ENCODE data around the gene SLC12A5. TPM values are rescaled to one million over a fixed set of nuclear protein-coding genes. Genes with fewer than 3 reads are reported as not detected.
A peak's percentile ranks its signal among the peaks of the same experiment; 100 is the strongest.

The SLC12A5 gene
- total RNA-seq, 2 experiments from 2014 or later: 1.3 to 1.7 TPM

DNA sequence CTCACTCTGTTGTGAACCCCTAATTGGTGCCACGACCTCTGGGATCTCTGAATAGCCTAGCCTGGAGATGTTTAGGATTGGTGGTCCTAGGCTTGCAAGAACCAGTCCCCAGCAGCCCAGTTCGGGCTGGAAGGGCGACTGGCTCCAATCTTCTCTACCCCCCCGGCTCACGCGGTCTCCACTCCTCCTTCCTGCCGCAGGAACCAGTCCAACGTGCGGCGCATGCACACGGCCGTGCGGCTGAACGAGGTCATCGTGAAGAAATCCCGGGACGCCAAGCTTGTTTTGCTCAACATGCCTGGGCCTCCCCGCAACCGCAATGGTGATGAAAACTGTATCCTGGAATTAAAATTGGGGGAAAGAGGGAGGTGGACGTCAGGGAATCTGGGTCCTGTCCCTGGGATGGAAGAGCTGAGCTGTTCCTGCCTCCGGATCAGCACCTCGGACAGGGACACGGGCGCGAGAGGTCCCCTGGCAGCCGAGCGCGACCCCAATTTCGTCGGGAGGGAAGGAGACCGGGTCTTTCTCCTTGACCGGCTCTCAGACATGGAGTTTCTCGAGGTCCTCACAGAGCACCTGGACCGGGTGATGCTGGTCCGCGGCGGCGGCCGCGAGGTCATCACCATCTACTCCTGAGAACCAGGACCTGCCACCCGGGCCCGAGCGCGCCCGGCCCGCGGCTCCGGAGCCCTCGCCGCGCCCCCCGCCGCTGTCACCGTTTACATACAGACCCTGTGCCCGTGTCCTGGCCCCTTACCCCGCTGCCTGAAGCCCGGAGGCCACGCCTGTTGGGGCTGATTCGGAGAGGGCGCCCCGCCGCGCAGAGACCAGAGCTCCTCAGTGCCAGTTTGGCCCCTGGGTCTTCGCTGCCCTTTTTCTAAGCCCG is 28.2 kb downstream of the SLC12A5 start:
- H3K36me3 Mint-ChIP-seq (ENCODE audit: low read depth): peaks cover 28% of the 10 kb centered on the region
- no peak for ATAC-seq
- ChIA-PET CTCF (interaction anchor here (1.0 to 2.3 kb wide), 4 partner anchors 34 to 75 kb away, joined by 5 to 13 read pairs (median 7); no protein-coding TSS in a partner anchor), POLR2A (no interaction called here)
- H3K27me3 Mint-ChIP-seq (ENCODE audit: low read depth): peaks cover 28% of the 10 kb centered on the region
- peak; percentile 47 for DNase-seq
- no peaks in the 10 kb centered on the region for H3K9me3 Mint-ChIP-seq (ENCODE audit: insufficient read depth)
- no peak overlapping the region for H3K27ac Mint-ChIP-seq
- peaks cover 36% of the 10 kb centered on the region for H3K4me1 Mint-ChIP-seq (ENCODE audit: low read depth)
- H3K4me3 Mint-ChIP-seq: no peak overlapping the region

DNA sequence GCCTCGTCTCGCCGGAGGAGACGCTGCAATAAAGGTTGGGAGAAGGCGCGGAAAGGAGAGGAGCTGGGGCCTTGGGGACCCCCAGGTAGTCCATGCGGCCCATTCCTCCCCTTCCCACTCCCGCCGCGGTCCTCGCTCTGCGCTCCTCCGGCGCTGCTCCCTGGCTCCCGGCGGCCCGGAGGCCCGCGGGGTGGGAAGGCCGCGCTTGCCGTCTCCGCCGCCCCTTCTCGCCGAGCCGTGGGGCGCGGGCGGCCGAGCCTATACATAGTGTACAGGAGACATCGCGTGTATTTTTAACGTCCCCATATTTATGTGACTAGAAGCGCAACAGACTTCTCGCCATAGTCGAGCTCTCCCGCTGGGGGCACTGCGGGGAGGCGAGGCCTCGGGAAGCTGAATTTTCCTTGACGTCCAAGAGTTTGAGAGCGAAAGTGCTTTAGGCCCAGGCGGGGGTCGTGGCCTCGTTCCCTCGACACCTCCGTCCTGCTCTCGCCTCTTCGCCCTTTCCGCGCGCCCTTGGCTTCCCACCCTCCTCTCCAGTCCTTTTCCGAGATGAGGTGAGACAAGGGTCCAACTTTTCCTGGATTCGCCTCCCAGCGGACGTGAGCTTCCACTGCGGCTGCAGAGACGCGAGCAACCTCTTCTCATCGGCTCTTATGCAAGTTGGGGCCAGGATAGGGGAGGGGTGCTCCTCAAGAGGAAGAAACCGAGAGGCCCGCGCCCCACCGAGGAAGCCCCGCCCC is 29.0 kb downstream of the SLC12A5 start:
- no peak for ATAC-seq
- Mint-ChIP-seq H3K36me3 (ENCODE audit: low read depth) (peaks cover 36% of the 10 kb centered on the region), H3K4me3 (no peak overlapping the region), H3K27me3 (ENCODE audit: low read depth) (peaks cover 28% of the 10 kb centered on the region), H3K9me3 (ENCODE audit: insufficient read depth) (no peaks in the 10 kb centered on the region), H3K27ac (no peak overlapping the region), H3K4me1 (ENCODE audit: low read depth) (peaks cover 36% of the 10 kb centered on the region)
- ChIA-PET POLR2A (no interaction called here), CTCF (interaction anchor here (1.0 to 2.3 kb wide), 5 partner anchors 31 to 74 kb away, joined by 4 to 13 read pairs (median 7); no protein-coding TSS in a partner anchor)
- DNase-seq: no peak

DNA sequence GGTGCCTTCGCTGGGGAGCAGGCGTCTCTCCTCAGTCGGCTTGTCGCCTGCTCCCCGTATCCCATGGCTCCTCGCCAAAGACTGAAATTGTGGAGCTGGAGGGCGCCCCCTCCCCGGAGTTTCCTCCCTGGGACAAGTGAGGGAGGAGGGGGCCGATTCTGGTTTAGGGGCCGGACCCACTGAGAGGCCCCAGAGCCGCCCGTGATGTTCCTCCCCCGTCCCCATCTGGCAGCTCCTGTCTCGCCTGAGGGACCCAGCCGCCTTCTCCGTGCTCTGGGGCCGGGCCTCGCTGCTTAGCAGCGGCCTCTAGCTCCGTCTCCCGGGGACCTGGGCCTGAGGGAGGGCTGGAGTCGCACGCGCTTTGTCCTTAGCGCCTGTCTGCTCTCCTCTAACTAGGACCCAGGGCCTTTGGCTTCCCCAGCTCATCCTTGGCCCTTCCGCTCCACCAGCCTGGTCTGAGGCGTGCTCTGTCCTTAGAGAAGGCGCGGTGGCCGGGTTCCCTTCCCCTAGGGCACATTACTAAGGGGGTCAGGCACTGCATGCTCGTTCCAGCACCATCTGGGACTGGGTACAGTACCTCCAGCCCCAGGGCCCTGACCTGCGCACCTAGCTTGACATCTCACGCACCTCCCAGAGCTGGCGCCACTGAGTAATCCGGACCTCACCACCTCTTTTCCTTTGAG is 29.7 kb downstream of the SLC12A5 start:
- Mint-ChIP-seq H3K4me3 (no peak overlapping the region), H3K27me3 (ENCODE audit: low read depth) (peaks cover 28% of the 10 kb centered on the region), H3K36me3 (ENCODE audit: low read depth) (peaks cover 42% of the 10 kb centered on the region), H3K27ac (no peak overlapping the region), H3K9me3 (ENCODE audit: insufficient read depth) (no peaks in the 10 kb centered on the region), H3K4me1 (ENCODE audit: low read depth) (peaks cover 36% of the 10 kb centered on the region)
- ChIA-PET POLR2A (no interaction called here), CTCF (interaction anchor here (1.0 to 2.3 kb wide), 5 partner anchors 30 to 73 kb away, joined by 4 to 13 read pairs (median 7); no protein-coding TSS in a partner anchor)
- ATAC-seq (no peak), DNase-seq (no peak)

DNA sequence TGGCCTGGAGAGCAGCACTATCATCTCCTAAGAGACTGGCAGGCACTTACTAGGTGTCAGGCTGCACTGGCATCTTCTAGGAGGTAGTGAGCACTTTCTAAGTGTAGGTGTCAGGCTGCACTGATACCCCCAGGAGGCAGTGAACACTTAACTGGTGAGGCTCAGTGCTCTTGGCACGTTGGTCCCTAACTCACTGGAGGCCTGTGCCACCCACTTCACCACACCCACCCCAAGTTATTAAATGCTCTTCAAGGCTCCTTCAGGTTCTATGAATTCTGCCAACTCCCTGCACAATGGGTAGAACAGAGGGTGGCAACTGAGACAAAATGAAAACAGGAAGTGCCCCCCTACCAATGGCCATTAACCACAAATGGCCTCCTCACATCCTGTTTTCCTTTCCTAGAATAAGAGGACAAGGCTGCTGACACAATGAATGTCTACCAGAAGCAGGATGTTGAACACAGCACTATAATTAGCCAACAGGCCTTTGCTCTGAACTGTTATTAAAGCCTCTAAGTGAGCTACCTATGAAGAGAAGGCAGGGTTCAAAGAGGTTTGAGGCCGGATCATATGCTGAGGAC is 31.4 kb downstream of the SLC12A5 start:
- no peak overlapping the region for H3K4me3 Mint-ChIP-seq
- H3K27ac Mint-ChIP-seq: peak overlapping the region; percentile 18
- H3K4me1 Mint-ChIP-seq (ENCODE audit: low read depth): peaks cover 43% of the 10 kb centered on the region
- CTCF ChIA-PET: interaction anchor here (1.1 to 2.0 kb wide), 3 partner anchors 38 to 49 kb away, joined by 5 to 11 read pairs (median 5); no protein-coding TSS in a partner anchor
- H3K27me3 Mint-ChIP-seq (ENCODE audit: low read depth): peaks cover 22% of the 10 kb centered on the region
- no peaks in the 10 kb centered on the region for H3K9me3 Mint-ChIP-seq (ENCODE audit: insufficient read depth)
- POLR2A ChIA-PET: interaction anchor here (1.3 kb wide), 1 partner anchor 28 kb away, joined by 4 read pairs; no protein-coding TSS in a partner anchor
- H3K36me3 Mint-ChIP-seq (ENCODE audit: low read depth): peaks cover 59% of the 10 kb centered on the region
- DNase-seq (no peak), ATAC-seq (no peak)

DNA sequence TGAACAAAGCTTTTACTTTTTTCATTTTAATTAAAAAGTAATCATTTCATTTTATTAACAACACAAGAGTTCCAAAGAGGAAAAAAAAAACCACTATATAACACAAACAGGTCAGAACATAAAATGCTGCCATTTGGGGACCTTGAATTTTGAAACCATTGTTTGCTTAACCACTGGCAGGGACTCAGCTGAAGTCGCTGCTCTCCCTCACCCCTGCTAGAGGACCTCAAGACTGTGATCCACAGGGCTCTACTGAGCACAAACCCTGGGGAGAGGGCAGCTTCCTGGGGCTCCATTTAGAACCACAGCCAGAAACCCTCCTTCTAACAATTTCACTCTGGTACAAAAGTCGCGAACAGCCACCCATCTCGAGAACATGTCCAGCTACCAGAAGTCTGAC is 32.0 kb downstream of the SLC12A5 start:
- Mint-ChIP-seq H3K4me3 (peak overlapping the region; percentile 8), H3K4me1 (ENCODE audit: low read depth) (peaks cover 43% of the 10 kb centered on the region), H3K27ac (peak overlapping the region; percentile 60), H3K36me3 (ENCODE audit: low read depth) (peaks cover 65% of the 10 kb centered on the region), H3K27me3 (ENCODE audit: low read depth) (peaks cover 16% of the 10 kb centered on the region), H3K9me3 (ENCODE audit: insufficient read depth) (no peaks in the 10 kb centered on the region)
- ChIA-PET POLR2A (interaction anchor here (0.7 to 1.3 kb wide), 3 partner anchors 23 to 27 kb away, joined by 3 to 5 read pairs (median 4); no protein-coding TSS in a partner anchor), CTCF (interaction anchor here (1.1 to 2.0 kb wide), 3 partner anchors 38 to 49 kb away, joined by 5 to 11 read pairs (median 5); no protein-coding TSS in a partner anchor)
- no peak for DNase-seq
- no peak for ATAC-seq

DNA sequence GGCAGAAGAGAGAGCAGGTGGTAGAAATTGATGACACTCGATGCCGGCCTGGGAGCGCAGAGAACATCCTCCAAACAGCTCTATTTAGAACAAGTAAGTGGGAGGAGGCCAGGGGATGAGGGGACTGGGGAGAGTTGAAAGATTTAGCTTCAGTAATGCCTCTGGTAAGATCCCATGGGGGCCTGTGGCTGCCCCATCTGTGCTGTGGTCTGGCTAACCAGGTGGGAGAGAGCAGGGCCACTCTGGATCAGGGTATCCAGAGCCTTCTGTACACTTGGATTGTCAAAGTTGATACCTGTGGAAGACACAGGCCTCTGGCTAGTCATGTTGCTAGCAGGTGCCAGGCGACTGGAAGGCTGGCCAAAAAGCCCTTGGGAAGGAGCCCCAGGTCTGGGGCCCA is 33.1 kb downstream of the SLC12A5 start:
- Mint-ChIP-seq H3K27ac (no peak overlapping the region), H3K27me3 (ENCODE audit: low read depth) (peaks cover 8% of the 10 kb centered on the region), H3K9me3 (ENCODE audit: insufficient read depth) (no peaks in the 10 kb centered on the region), H3K36me3 (ENCODE audit: low read depth) (peaks cover 70% of the 10 kb centered on the region), H3K4me1 (ENCODE audit: low read depth) (peaks cover 43% of the 10 kb centered on the region), H3K4me3 (no peak overlapping the region)
- ATAC-seq (no peak), DNase-seq (no peak)
- ChIA-PET CTCF (interaction anchor here (2.0 kb wide), 1 partner anchor 39 kb away, joined by 11 read pairs; no protein-coding TSS in a partner anchor), POLR2A (no interaction called here)

DNA sequence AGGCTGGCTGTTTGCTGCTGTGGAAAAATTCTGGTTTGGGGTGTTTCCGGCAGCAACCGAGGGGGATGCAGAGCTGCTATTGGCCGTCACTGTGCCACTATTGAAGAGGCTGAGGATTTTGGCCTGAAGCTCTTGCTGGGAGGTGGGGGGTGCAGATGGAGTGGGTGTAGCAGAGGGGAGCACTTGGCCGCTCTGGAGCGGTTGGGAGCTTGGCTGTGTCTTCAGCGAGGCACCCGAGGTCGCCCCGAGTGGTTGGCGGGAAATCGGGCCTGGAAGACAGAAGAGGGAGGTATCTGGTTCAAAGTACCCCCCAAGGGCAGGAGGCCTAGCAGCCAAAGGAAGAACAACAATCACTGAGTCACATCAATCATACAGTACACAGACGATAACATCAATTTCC is 33.6 kb downstream of the SLC12A5 start:
- ChIA-PET CTCF (no interaction called here), POLR2A (no interaction called here)
- DNase-seq (no peak), ATAC-seq (no peak)
- no peaks in the 10 kb centered on the region for H3K9me3 Mint-ChIP-seq (ENCODE audit: insufficient read depth)
- peaks cover 6% of the 10 kb centered on the region for H3K27me3 Mint-ChIP-seq (ENCODE audit: low read depth)
- no peak overlapping the region for H3K4me3 Mint-ChIP-seq
- H3K27ac Mint-ChIP-seq: no peak overlapping the region
- peaks cover 43% of the 10 kb centered on the region for H3K4me1 Mint-ChIP-seq (ENCODE audit: low read depth)
- peaks cover 70% of the 10 kb centered on the region for H3K36me3 Mint-ChIP-seq (ENCODE audit: low read depth)

DNA sequence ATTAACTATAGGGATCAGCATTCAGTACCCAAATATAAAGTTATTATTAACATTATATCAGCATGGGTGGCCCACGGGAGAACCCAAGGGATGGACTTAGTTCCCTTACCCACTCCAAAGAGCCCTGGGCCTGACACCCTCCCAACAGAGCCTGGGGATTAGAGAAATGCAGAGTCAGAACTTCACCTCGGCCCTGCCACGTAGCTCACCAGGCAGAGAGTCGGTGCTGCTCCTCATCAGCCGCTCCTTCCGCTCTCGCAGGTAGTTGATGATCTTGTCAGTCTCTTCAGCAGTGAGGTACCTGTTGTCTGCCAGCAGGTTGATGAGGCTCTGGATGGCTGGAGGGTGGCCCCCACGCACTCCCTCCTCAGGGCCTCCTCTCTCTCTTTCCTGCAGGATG is 34.1 kb downstream of the SLC12A5 start:
- Mint-ChIP-seq H3K27ac (no peak overlapping the region), H3K27me3 (ENCODE audit: low read depth) (peaks cover 3% of the 10 kb centered on the region), H3K9me3 (ENCODE audit: insufficient read depth) (no peaks in the 10 kb centered on the region), H3K36me3 (ENCODE audit: low read depth) (peaks cover 72% of the 10 kb centered on the region), H3K4me3 (no peak overlapping the region), H3K4me1 (ENCODE audit: low read depth) (peaks cover 42% of the 10 kb centered on the region)
- POLR2A ChIA-PET: no interaction called here
- DNase-seq (no peak), ATAC-seq (no peak)
- CTCF ChIA-PET: no interaction called here

DNA sequence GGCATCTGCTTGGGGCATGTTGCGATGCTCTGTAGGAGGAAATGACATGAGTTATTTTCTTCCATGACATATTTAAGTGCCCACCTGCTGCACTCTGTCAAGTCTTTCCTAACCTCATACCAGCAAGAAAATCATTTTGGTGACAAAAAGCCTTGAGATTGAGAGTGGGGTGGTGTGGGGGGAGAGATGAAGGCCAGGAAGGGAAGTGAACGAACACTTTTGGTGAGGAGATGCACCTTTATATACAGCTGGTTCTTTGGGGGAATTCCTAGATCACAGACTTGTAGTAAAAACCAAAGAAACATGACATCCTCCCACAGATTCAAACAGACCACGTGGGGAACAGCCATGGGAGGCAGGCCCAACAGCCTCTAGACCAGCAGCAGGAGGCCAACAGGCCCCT is 34.6 kb downstream of the SLC12A5 start:
- ATAC-seq: no peak
- Mint-ChIP-seq H3K27ac (no peak overlapping the region), H3K4me3 (no peak overlapping the region), H3K27me3 (ENCODE audit: low read depth) (no peaks in the 10 kb centered on the region), H3K9me3 (ENCODE audit: insufficient read depth) (no peaks in the 10 kb centered on the region), H3K36me3 (ENCODE audit: low read depth) (peaks cover 76% of the 10 kb centered on the region), H3K4me1 (ENCODE audit: low read depth) (peaks cover 42% of the 10 kb centered on the region)
- CTCF ChIA-PET: no interaction called here
- POLR2A ChIA-PET: no interaction called here
- no peak for DNase-seq

DNA sequence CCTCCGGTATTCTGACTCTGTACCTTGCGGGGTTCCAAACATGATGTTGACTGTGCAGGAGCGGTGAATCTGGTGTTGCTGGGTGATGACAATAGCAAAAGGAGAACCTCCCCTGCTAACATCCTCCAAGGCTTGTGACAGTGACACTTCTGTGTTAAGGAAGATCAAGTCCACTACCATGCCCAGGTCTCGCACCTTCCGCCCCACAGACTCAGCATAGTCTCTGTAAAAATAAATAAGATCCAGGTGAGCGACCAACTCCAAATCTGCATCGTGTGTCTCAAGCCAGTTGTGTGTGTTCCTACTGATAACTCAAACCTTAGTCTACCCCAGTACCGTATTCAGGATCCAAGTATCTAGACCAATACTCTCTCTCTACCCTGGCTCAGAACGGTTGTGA is 36.0 kb downstream of the SLC12A5 start:
- Mint-ChIP-seq H3K9me3 (ENCODE audit: insufficient read depth) (no peaks in the 10 kb centered on the region), H3K27me3 (ENCODE audit: low read depth) (no peaks in the 10 kb centered on the region), H3K4me3 (no peak overlapping the region), H3K36me3 (ENCODE audit: low read depth) (peaks cover 78% of the 10 kb centered on the region), H3K27ac (no peak overlapping the region), H3K4me1 (ENCODE audit: low read depth) (peaks cover 29% of the 10 kb centered on the region)
- ATAC-seq (no peak), DNase-seq (no peak)
- ChIA-PET POLR2A (no interaction called here), CTCF (interaction anchor here (1.4 kb wide), 1 partner anchor 51 kb away, joined by 8 read pairs; no protein-coding TSS in a partner anchor)

DNA sequence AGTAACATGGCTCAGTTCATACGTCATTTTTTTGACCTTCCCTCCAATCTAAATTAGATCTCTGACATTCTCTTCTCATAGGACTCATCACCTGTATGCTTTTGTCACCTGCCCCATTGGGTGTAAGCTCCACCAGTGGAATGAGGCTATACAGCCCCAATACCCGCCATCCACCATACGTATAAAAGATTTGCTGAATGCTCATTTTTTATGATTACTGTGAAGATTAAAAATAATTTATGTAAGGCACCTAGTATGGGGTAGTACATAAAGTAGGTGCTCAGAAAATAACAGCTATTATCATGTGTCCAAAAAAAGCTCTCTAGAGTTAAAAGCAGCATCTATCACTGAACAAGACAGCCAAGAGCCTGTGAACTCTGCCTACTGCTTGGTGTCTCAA is 36.7 kb downstream of the SLC12A5 start:
- H3K27ac Mint-ChIP-seq: no peak overlapping the region
- peaks cover 72% of the 10 kb centered on the region for H3K36me3 Mint-ChIP-seq (ENCODE audit: low read depth)
- ChIA-PET CTCF (interaction anchor here (1.4 to 1.8 kb wide), 3 partner anchors 12 to 79 kb away, joined by 6 to 8 read pairs (median 7); no protein-coding TSS in a partner anchor), POLR2A (interaction anchor here (1.2 kb wide), 1 partner anchor 23 kb away, joined by 3 read pairs; no protein-coding TSS in a partner anchor)
- ATAC-seq (no peak), DNase-seq (no peak)
- H3K4me1 Mint-ChIP-seq (ENCODE audit: low read depth): peaks cover 23% of the 10 kb centered on the region
- no peaks in the 10 kb centered on the region for H3K9me3 Mint-ChIP-seq (ENCODE audit: insufficient read depth)
- no peaks in the 10 kb centered on the region for H3K27me3 Mint-ChIP-seq (ENCODE audit: low read depth)
- H3K4me3 Mint-ChIP-seq: no peak overlapping the region
